Astrocyte of the spinal cord (primary cell): ENCODE data around the gene CDKL5.

Experiments used
- DNase-seq: peaks from one replicate; pipeline ENCODE4 v3.0.0; 2011; ENCODE audit warnings: low read depth, low spot score
- H3K4me3 ChIP-seq: 2 replicates; pipeline ENCODE4 v1.5.1; 2011; ENCODE audit warnings: low read depth, mild to moderate bottlenecking, low read length, moderate library complexity
- CTCF ChIP-seq: IDR thresholded peaks from 2 replicates; pipeline ENCODE4 v1.5.1; 2012; ENCODE audit warnings: low read depth, mild to moderate bottlenecking, low read length, inconsistent platforms
- in situ Hi-C: cut with HindIII; loops from 2 replicates; pipeline ENCODE4 v1.10.0; 2017; ENCODE audit warnings: low sequenced_read_pairs

CDKL5 gene

GRCh38 chrX:18640686-18641085 is 215.3 kb downstream of the CDKL5 start:
- no peak for DNase-seq
- in situ Hi-C loops: no loop called here
- TF ChIP-seq CTCF: no peak

DNA sequence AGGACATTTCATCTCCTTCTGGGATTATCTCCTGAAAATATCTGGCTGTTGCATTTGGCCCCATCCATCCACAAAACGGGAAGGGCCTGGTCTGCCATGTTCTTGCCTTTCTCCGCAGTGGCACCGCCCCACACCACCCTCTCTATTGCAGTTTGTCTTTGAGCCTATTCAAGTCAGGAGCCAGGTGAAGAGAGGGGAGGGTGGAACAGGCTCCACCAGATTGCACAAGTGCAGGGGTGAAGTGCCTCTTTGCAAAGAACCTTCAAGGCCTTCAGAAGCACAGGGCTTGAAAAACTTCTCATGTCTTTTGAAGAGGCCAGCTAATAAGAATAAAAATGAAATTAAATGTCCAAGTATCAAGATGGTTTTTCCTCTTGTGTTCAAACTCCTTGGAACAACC is 217.8 kb downstream of the CDKL5 start:
- no peak for TF ChIP-seq CTCF
- DNase-seq: no peak
- no peak overlapping the region for H3K4me3 ChIP-seq
- in situ Hi-C loops: no loop called here

More at GRCh38 chrX:18640686-18641085, 215.3 kb downstream of the CDKL5 start:
- H3K4me3 ChIP-seq: no peak overlapping the region

- no peak overlapping the region for H3K4me3 ChIP-seq
- in situ Hi-C loops: no loop called here
- no peak for DNase-seq
- TF ChIP-seq CTCF: no peak
Measured at GRCh38 chrX:18643853-18644252, 218.4 kb downstream of the CDKL5 start.

DNA sequence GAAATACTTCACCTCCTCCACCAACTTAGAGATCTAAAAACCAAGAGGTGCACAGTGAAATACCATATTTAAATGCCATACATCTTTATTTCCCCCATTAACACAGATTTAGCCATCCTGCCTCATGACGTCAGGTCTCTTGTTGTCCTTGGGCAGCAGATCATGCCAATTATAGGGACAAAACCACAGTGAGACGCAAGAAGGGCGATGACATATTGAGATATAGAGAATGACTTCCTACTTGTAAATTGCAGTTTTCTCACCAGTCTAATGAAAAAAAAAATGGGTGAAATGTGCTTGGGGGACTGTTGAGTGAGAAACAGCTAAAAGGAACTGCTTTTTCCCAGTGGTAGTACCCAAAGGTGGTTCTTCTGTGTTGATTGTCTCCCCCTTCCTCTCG is 222.2 kb downstream of the CDKL5 start:
- DNase-seq: no peak
- no peak overlapping the region for H3K4me3 ChIP-seq
- in situ Hi-C loops: no loop called here
- TF ChIP-seq CTCF: no peak

DNA sequence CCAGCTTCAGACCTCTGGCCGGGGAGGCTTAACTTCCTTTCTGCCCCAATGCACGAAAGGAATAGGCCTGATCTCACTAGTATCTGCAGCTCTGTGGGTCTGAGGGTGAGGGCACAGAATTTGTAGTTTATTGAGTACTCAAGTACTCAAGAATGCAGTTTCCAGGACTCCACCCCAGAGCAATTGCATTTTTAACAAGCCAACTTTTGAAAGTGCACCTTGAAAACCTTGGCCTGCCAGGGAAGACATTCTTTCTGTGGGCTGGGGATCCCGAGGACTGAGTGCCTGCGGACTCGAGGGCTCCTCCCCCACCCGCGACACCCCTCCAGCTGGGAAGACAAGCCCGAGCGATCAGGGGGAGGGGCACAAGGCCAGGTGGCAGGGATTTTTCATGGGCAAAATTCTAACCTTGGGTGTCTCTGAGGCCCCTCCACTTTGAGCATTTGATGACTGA is 224.1 kb downstream of the CDKL5 start:
- H3K4me3 ChIP-seq: no peak overlapping the region
- no peak for DNase-seq
- TF ChIP-seq CTCF: no peak
- in situ Hi-C loops: no loop called here

DNA sequence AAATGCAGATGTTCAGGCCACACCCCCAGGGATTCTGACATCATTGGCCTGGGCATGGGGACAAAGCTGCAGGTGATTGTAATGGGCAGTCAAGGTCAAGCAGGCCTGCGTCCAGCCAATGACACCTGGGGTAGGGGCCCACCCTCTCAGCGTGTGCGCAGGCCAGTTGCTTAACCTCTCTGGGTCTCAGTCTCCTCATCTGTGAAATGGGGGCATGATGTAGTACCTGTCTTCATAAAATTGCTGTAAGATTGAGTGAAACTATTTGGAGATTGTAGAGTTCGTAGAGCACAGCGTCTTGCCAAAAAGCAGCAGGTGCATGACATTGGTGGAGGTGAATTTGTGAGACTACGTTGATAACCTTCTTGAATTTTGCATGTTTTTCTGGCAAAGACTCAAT is 225.3 kb downstream of the CDKL5 start:
- no peak overlapping the region for H3K4me3 ChIP-seq
- TF ChIP-seq CTCF: no peak
- in situ Hi-C loops: no loop called here
- no peak for DNase-seq

GRCh38 chrX:18652636-18653035 is 227.2 kb downstream of the CDKL5 start:
- no peak for DNase-seq
- in situ Hi-C loops: no loop called here
- TF ChIP-seq CTCF: no peak
- no peak overlapping the region for H3K4me3 ChIP-seq
